ENCODE measurements around the gene UNC93B1.
"Not testable (repeated sequence)": the region's sequence is repeated elsewhere in the genome, so short reads cannot be mapped to it uniquely, and the experiment has no call there.

UNC93B1 gene

GRCh38 chr11:67985302-67985701 lies 18.6 kb downstream of the UNC93B1 start:
- DNase-seq: not testable (repeated sequence)

- no peak for DNase-seq
These were observed 19.9 kb downstream of the UNC93B1 start for GRCh38 chr11:67983951-67984350.

- not testable (repeated sequence) for DNase-seq
These were observed 21.5 kb downstream of the UNC93B1 start for GRCh38 chr11:67982255-67982857.

- not testable (repeated sequence) for DNase-seq
These were observed 22.7 kb downstream of the UNC93B1 start for GRCh38 chr11:67981226-67981625.

- DNase-seq: not testable (repeated sequence)
These were observed 25.0 kb downstream of the UNC93B1 start for GRCh38 chr11:67978766-67979418.

GRCh38 chr11:67974746-67975145 lies 29.2 kb downstream of the UNC93B1 start:
- not testable (repeated sequence) for DNase-seq

- DNase-seq: not testable (repeated sequence)
These were observed 38.0 kb downstream of the UNC93B1 start for GRCh38 chr11:67965830-67966348.

- DNase-seq: not testable (repeated sequence)
These were observed 39.2 kb downstream of the UNC93B1 start for GRCh38 chr11:67964746-67965145.

GRCh38 chr11:67963879-67964278 lies 40.0 kb downstream of the UNC93B1 start:
- DNase-seq: not testable (repeated sequence)

- DNase-seq: not testable (repeated sequence)
These were observed 40.7 kb downstream of the UNC93B1 start for GRCh38 chr11:67963217-67963616.

GRCh38 chr11:67956236-67956635 lies 47.7 kb downstream of the UNC93B1 start:
- not testable (repeated sequence) for DNase-seq

GRCh38 chr11:67955461-67956007 lies 48.4 kb downstream of the UNC93B1 start:
- DNase-seq: peak; percentile 76

GRCh38 chr11:67954971-67955370 lies 48.9 kb downstream of the UNC93B1 start:
- not testable (repeated sequence) for DNase-seq

GRCh38 chr11:67954251-67954650 lies 49.6 kb downstream of the UNC93B1 start:
- DNase-seq: not testable (repeated sequence)

GRCh38 chr11:67950705-67951104 lies 53.2 kb downstream of the UNC93B1 start:
- DNase-seq: not testable (repeated sequence)

GRCh38 chr11:67947785-67948184 lies 56.1 kb downstream of the UNC93B1 start:
- not testable (repeated sequence) for DNase-seq

- not testable (repeated sequence) for DNase-seq
These were observed 57.5 kb downstream of the UNC93B1 start for GRCh38 chr11:67946403-67946802.

- not testable (repeated sequence) for DNase-seq
These were observed 60.5 kb downstream of the UNC93B1 start for GRCh38 chr11:67943406-67943805.

Measured in activated CD4-positive, alpha-beta T cell treated with anti-CD3 and anti-CD28 coated beads, Interleukin-2, amount 50 U/mL, for 1 hour (primary cell).